Body of pancreas (tissue), 4 donors: ENCODE measurements around the gene CPD. TPM values are rescaled to one million over a fixed set of nuclear protein-coding genes. Genes with fewer than 3 reads are reported as not detected.
"Not testable (repeated sequence)": the region's sequence is repeated elsewhere in the genome, so short reads cannot be mapped to it uniquely, and the experiment has no call there.

Source experiments
- ATAC-seq: fragments of 150-250 bp; one replicate; pipeline ENCODE4 v1.9.1; 2016
- DNase-seq, 4 donors: peaks; one replicate each; pipeline ENCODE4 v3.0.0-alpha.2; 2019
- H3K27ac ChIP-seq, 4 donors: fragments of 200-600 bp; sonication (generic); 1 replicate in 3 of 4; 2 replicates in 1 of 4; pipeline versions ENCODE4 v1.5.1 to v1.6.1; 2016 to 2019; ENCODE audit warnings: mild to moderate bottlenecking in 1 of 4, mixed read lengths in 1 of 4, moderate library complexity in 1 of 4
- H3K27me3 ChIP-seq, 2 donors: fragments of 200-600 bp; sonication (generic); one replicate each; pipeline ENCODE4 v1.6.0; 2016; ENCODE audit warnings: mild to moderate bottlenecking in 1 of 2
- H3K36me3 ChIP-seq, 2 donors: fragments of 200-600 bp; sonication (generic); replicated peaks in 1 of 2; 2 replicates each; pipeline ENCODE4 v1.5.1; 2016; ENCODE audit warnings: low read depth in 2 of 2; ENCODE audit not compliant: insufficient read depth in 1 of 2
- H3K4me1 ChIP-seq: fragments of 200-600 bp; sonication (generic); one replicate; pipeline ENCODE4 v1.6.0; 2016
- H3K4me3 ChIP-seq, 2 donors: fragments of 200-600 bp; sonication (generic); 1 replicate in 1 of 2; 2 replicates in 1 of 2; pipeline ENCODE4 v1.5.1; 2016 to 2019
- H3K9me3 ChIP-seq, 3 donors: fragments of 200-600 bp; sonication (generic); 1 replicate in 2 of 3; 2 replicates in 1 of 3; pipeline ENCODE4 v1.5.1; 2016
- POLR2A ChIP-seq, 3 donors: fragments of 450-650 bp; IDR thresholded peaks; one replicate each; pipeline ENCODE4 v1.6.1; 2016; ENCODE audit warnings: antibody characterized with exemption in 3 of 3, mild to moderate bottlenecking in 2 of 3
- WGBS, 2 donors: methylation state at CpG; one replicate each; pipeline ENCODE4 v1.1.5; 2017; 5-methylcytosine and 5-hydroxymethylcytosine counted together
- intact Hi-C: fragments of 100-400 bp; cut with DNase I; formaldehyde crosslinking; loops from one replicate; pipeline ENCODE4 v1.15.1; 2023
- total RNA-seq, 2 donors: library from RNA; depleted of rRNA; stranded (reverse); fragments of >200 nt; gene quantifications; one replicate each; pipeline ENCODE4 v1.1.0, GENCODE V29; 2016
- TF ChIP-seq, protein P1 (sequence below), 7 experiments: fragments of 450-650 bp in 4 of 7; fragments of 200-600 bp in 3 of 7; sonication (generic) in 3 of 7; IDR thresholded peaks; one replicate each; pipeline ENCODE4 v1.5.1; 2016 to 2019; ENCODE audit warnings: antibody characterized with exemption in 7 of 7

The CPD gene
- total RNA-seq, 2 donors from 2014 or later: 30.0 to 68.0 TPM

DNA sequence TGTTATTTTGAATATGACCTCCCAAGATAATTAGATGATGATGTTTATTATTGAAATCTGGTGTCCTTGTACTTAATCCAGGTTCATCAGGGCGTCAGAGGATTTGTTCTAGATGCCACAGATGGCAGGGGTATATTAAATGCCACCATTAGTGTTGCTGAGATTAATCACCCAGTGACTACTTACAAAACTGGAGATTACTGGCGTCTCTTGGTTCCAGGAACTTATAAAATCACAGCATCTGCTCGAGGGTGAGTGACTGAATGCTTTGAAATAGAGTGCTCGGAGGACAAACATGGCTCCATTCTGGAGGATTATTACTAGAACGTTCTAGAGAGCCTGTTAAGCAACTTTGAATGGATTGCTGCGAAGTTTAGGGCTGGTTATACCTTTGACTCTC, 65.0 kb downstream of the CPD start:
- ATAC-seq: no peak
- no peak for DNase-seq
- WGBS, 2 donors: 76 to 84% methylated on average over 6 of the region's 6 CpGs
- H3K27ac ChIP-seq: no peak overlapping the region
- H3K9me3 ChIP-seq: no peaks in the 10 kb centered on the region
- no peaks in the 10 kb centered on the region for H3K27me3 ChIP-seq
- intact Hi-C loops: no loop called here
- H3K4me1 ChIP-seq: no peaks in the 10 kb centered on the region
- H3K4me3 ChIP-seq: no peak overlapping the region
- TF ChIP-seq, protein P1, sequence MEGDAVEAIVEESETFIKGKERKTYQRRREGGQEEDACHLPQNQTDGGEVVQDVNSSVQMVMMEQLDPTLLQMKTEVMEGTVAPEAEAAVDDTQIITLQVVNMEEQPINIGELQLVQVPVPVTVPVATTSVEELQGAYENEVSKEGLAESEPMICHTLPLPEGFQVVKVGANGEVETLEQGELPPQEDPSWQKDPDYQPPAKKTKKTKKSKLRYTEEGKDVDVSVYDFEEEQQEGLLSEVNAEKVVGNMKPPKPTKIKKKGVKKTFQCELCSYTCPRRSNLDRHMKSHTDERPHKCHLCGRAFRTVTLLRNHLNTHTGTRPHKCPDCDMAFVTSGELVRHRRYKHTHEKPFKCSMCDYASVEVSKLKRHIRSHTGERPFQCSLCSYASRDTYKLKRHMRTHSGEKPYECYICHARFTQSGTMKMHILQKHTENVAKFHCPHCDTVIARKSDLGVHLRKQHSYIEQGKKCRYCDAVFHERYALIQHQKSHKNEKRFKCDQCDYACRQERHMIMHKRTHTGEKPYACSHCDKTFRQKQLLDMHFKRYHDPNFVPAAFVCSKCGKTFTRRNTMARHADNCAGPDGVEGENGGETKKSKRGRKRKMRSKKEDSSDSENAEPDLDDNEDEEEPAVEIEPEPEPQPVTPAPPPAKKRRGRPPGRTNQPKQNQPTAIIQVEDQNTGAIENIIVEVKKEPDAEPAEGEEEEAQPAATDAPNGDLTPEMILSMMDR (IDR thresholded peaks at IDR 0.05): no peak
- TF ChIP-seq POLR2A (IDR thresholded peaks at IDR 0.05): no peak
- H3K36me3 ChIP-seq: peaks cover 0 to 7% of the 10 kb centered on the region in 2 donors

DNA sequence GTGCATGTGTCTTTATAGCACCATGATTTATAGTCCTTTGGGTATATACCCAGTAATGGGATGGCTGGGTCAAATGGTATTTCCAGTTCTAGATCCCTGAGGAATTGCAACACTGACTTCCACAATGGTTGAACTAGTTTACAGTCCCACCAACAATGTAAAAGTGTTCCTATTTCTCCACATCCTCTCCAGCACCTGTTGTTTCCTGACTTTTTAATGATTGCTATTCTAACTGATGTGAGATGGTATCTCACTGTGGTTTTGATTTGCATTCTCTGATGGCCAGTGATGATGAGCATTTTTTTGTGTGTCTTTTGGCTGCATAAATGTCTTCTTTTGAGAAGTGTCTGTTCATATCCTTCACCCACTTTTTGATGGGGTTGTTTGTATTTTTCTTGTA, 67.9 kb downstream of the CPD start:
- H3K4me3 ChIP-seq, H3K27ac ChIP-seq, H3K27me3 ChIP-seq, DNase-seq, intact Hi-C loops, H3K4me1 ChIP-seq, ATAC-seq, H3K9me3 ChIP-seq: not testable (repeated sequence)
- peaks cover 0 to 17% of the 10 kb centered on the region in 2 donors for H3K36me3 ChIP-seq

DNA sequence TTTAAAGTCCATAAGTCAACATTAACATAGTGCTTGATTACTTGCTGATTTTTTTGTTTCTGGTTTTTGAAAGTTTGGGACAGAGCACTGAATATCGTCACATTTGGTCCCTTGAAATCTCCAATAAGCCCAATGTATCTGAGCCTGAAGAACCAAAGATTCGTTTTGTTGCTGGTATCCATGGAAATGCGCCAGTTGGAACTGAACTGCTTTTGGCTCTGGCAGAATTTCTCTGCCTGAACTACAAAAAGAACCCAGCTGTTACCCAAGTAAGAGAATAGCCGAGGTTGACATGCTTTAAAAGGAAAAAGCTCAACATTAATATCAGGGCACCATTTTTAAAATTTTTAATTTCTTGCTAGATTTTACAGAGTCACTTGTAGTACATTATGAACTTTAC, 70.8 kb downstream of the CPD start:
- peak in 3 of 4 donors; percentile 21 to 37 (median 23) for DNase-seq
- no peak overlapping the region for H3K4me3 ChIP-seq
- no peaks in the 10 kb centered on the region for H3K4me1 ChIP-seq
- no peak overlapping the region for H3K27ac ChIP-seq
- TF ChIP-seq POLR2A (IDR thresholded peaks at IDR 0.05): no peak
- TF ChIP-seq, protein P1 (IDR thresholded peaks at IDR 0.05): no peak
- H3K9me3 ChIP-seq: no peaks in the 10 kb centered on the region
- H3K27me3 ChIP-seq: no peaks in the 10 kb centered on the region
- intact Hi-C loops: no loop called here
- ATAC-seq: no peak
- peaks cover 0 to 22% of the 10 kb centered on the region in 2 donors for H3K36me3 ChIP-seq
- 53 to 58% methylated on average over 4 of the region's 4 CpGs for WGBS, 2 donors

DNA sequence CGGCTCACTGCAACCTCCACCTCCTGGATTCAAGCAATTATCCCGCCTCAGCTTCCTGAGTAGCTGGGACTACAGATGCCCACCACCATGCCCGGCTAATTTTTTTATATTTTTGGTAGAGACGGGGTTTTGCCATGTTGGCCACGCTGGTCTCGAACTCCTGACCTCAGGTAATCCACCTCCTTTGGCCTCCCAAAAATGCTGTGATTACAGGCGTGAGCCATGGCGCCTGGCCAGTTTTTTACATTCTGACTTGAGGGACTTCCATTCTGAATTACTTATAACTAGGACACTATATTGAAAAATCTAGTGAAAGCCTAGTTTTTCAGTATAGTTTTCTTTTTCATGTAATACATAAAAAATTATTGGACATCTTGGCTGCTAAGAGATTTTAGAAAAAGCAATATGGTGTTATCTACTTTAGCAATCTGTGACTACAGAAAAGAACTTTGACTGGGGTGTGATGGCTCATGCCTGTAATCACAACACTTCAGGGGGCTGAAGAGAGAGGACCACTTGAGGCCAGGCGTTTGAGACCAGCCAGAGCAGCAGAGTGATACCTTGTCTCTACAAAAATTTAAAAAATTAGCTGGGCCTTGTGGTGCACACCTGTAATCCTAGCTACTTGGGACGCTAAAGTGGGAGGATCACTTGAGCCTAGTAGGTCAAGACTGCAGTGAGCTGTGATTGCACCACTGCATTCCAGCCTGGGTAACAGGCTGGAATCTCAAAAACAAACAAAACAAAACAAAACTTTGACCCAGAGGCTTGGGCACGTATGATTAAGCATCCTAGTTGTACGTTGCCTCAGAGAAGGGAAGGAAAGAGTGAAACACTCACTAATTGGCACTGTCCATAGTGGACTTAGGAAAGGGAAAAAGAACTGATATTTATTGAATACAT, 71.6 kb downstream of the CPD start:
- no peak overlapping the region for H3K27ac ChIP-seq
- TF ChIP-seq, protein P1 (IDR thresholded peaks at IDR 0.05): no peak
- TF ChIP-seq POLR2A (IDR thresholded peaks at IDR 0.05): no peak
- peaks cover 2 to 20% of the 10 kb centered on the region in 2 donors for H3K36me3 ChIP-seq
- no peaks in the 10 kb centered on the region for H3K27me3 ChIP-seq
- 89 to 90% methylated on average over 12 of the region's 12 CpGs for WGBS, 2 donors
- ATAC-seq: no peak
- H3K4me3 ChIP-seq: no peak overlapping the region
- intact Hi-C loops: no loop called here
- no peaks in the 10 kb centered on the region for H3K9me3 ChIP-seq
- DNase-seq: no peak
- H3K4me1 ChIP-seq: no peaks in the 10 kb centered on the region

DNA sequence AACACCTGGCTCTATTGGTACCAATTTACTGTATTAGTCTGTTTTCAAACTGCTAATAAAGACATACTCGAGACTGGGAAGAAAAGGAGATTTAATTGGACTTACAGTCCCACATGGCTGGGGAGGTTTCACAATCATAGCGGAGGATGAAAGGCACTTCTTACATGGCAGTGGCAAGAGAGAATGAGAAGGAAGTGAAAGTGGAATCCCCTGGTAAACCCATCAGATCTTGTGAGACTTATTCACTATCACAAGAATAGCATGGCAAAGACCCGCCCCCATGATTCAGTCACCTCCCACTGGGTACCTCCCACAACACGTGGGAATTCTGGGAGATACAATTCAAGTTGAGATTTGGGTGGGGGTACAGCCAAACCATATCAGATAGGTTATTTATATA, 75.9 kb downstream of the CPD start:
- TF ChIP-seq, protein P1 (IDR thresholded peaks at IDR 0.05): no peak
- TF ChIP-seq POLR2A (IDR thresholded peaks at IDR 0.05): no peak
- Histone ChIP-seq H3K36me3 (peaks cover 7 to 24% of the 10 kb centered on the region in 2 donors), H3K4me1 (no peaks in the 10 kb centered on the region), H3K4me3 (no peak overlapping the region), H3K27ac (no peak overlapping the region), H3K27me3 (no peaks in the 10 kb centered on the region), H3K9me3 (no peaks in the 10 kb centered on the region)
- ATAC-seq (no peak), DNase-seq (no peak)
- intact Hi-C loops: no loop called here
- WGBS, 2 donors: 83 to 86% methylated on average over 4 of the region's 4 CpGs
